ENCODE measurements around the gene RHOBTB1. TPM values are rescaled to one million over a fixed set of nuclear protein-coding genes. Genes with fewer than 3 reads are reported as not detected.

Gene RHOBTB1
- total and polyA plus RNA-seq, 12 donors, result 4.3 to 20.5 (median 12.3) TPM

- intact Hi-C loops (cut with DNase I), result loop anchor here in 1 of 10 donors (10.0 kb wide), 1 partner anchor 305 kb away; no protein-coding TSS in a partner anchor
These were observed 35.7 kb upstream of the RHOBTB1 start for GRCh38 chr10:60979667-60980104.

DNA sequence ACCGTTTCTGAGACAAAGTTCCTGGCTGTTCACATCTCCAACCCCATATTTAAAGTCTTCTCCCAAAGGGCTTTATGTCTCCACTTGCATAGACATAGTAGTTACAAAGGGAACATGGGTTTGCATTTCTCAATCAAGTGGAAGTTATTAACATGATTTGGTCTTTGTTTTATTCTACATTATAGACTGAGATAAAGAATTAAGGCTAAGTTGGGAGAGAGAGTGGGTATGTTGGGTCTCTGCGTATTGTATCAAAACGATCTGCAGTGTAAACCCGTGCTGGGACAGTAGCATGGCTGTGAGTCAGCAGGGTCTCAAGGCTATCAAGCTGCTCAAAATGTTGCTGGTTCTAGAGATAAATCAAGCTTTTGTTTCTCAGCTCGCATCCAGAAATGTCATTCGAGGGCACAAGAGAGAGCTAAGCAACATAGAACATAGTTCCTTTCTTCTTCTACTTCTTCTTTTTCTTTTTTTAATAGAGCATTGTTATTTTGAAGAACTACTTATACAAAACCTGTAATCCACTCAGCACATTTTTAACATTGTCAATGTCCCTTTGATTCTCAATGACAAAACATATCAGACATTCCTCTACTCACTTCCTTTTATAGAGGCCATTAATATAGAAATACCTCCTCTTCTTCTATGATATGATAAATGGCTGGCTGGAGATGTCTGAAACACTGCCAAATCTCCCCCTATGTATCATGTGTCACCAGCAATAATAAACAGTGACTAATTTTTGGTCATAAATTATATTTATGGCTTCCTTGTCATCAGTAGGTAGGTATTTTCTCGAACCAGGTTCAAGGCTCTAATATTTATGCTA, 34.5 kb upstream of the RHOBTB1 start:
- ATAC-seq (no peak), DNase-seq (no peak)
- Histone ChIP-seq H3K4me1 (peaks cover 0 to 8% (median 0%) of the 10 kb centered on the region in 9 donors), H3K9me3 (no peaks in the 10 kb centered on the region), H3K36me3 (no peaks in the 10 kb centered on the region), H3K27ac (no peak overlapping the region), H3K4me3 (no peak overlapping the region), H3K27me3 (no peaks in the 10 kb centered on the region)
- WGBS, 2 donors, result 53 to 56% methylated on average over 7 of the region's 7 CpGs
- TF ChIP-seq, protein P1, sequence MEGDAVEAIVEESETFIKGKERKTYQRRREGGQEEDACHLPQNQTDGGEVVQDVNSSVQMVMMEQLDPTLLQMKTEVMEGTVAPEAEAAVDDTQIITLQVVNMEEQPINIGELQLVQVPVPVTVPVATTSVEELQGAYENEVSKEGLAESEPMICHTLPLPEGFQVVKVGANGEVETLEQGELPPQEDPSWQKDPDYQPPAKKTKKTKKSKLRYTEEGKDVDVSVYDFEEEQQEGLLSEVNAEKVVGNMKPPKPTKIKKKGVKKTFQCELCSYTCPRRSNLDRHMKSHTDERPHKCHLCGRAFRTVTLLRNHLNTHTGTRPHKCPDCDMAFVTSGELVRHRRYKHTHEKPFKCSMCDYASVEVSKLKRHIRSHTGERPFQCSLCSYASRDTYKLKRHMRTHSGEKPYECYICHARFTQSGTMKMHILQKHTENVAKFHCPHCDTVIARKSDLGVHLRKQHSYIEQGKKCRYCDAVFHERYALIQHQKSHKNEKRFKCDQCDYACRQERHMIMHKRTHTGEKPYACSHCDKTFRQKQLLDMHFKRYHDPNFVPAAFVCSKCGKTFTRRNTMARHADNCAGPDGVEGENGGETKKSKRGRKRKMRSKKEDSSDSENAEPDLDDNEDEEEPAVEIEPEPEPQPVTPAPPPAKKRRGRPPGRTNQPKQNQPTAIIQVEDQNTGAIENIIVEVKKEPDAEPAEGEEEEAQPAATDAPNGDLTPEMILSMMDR (IDR thresholded peaks at IDR 0.05), result no peak
- intact Hi-C loops (cut with DNase I), result loop anchor here in 1 of 10 donors (10.0 kb wide), 1 partner anchor 306 kb away; no protein-coding TSS in a partner anchor

More at GRCh38 chr10:60979667-60980104, 35.7 kb upstream of the RHOBTB1 start:
- Histone ChIP-seq H3K36me3 (no peaks in the 10 kb centered on the region), H3K4me1 (peaks cover 0 to 8% (median 0%) of the 10 kb centered on the region in 9 donors), H3K27ac (no peak overlapping the region), H3K27me3 (no peaks in the 10 kb centered on the region), H3K9me3 (no peaks in the 10 kb centered on the region), H3K4me3 (no peak overlapping the region)
- ATAC-seq, result no peak
- TF ChIP-seq, protein P1 (IDR thresholded peaks at IDR 0.05), result no peak
- DNase-seq, result no peak
- WGBS, 2 donors, result 58 to 66% methylated on average over 3 of the region's 3 CpGs

- Histone ChIP-seq H3K4me1 (peaks cover 0 to 8% (median 0%) of the 10 kb centered on the region in 9 donors), H3K27ac (no peak overlapping the region), H3K27me3 (no peaks in the 10 kb centered on the region), H3K9me3 (no peaks in the 10 kb centered on the region), H3K36me3 (no peaks in the 10 kb centered on the region), H3K4me3 (no peak overlapping the region)
- 95 to 99% methylated on average over 2 of the region's 2 CpGs for WGBS, 2 donors
- intact Hi-C loops (cut with DNase I), result loop anchor here in 1 of 10 donors (10.0 kb wide), 1 partner anchor 307 kb away; no protein-coding TSS in a partner anchor
- DNase-seq (no peak), ATAC-seq (no peak)
- TF ChIP-seq, protein P1 (IDR thresholded peaks at IDR 0.05), result no peak
These were observed 33.5 kb upstream of the RHOBTB1 start for GRCh38 chr10:60977161-60978122.

DNA sequence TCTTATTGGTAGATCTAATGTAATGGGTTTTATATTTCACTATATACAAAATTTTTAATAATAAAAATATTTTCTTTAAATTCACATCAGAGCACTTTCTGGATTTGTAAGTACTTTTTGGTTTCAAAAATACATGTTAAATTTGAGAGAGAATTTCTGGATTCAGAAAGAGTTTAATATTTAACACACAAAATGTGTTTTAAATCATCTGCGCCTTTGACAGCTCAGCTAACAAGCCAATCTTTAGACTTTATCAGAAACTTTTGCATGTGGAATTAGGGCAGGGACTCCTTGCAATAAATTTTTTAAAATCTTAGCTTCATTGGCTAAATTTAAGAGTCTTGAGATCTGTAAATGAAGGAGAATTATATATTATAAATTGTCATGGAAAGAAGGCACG, 32.7 kb upstream of the RHOBTB1 start:
- ATAC-seq, result no peak
- TF ChIP-seq, protein P1 (IDR thresholded peaks at IDR 0.05), result no peak
- no peak for DNase-seq
- H3K27me3 ChIP-seq, result no peaks in the 10 kb centered on the region
- H3K27ac ChIP-seq, result no peak overlapping the region
- no peaks in the 10 kb centered on the region for H3K36me3 ChIP-seq
- H3K4me1 ChIP-seq, result peaks cover 0 to 8% (median 0%) of the 10 kb centered on the region in 9 donors
- WGBS, 2 donors, result 83 to 88% methylated on average over 2 of the region's 2 CpGs
- H3K9me3 ChIP-seq, result no peaks in the 10 kb centered on the region
- intact Hi-C loops (cut with DNase I), result loop anchor here in 1 of 10 donors (10.0 kb wide), 1 partner anchor 308 kb away; no protein-coding TSS in a partner anchor
- no peak overlapping the region for H3K4me3 ChIP-seq
